HepG2 (cell line): ENCODE data around the gene ZFAND2B. TPM values are rescaled to one million over a fixed set of nuclear protein-coding genes. Genes with fewer than 3 reads are reported as not detected.
A peak's percentile ranks its signal among the peaks of the same experiment; 100 is the strongest.

Experiments used
- ARID4A ChIP-seq: sonication (generic); formaldehyde crosslinking; IDR thresholded peaks from 2 replicates; pipeline ENCODE4 v1.5.0; 2020; ENCODE audit warnings: mild to moderate bottlenecking, missing genetic modification reagents, borderline replicate concordance
- ATF5 ChIP-seq: sonication (generic); formaldehyde crosslinking; IDR thresholded peaks from 2 replicates; pipeline ENCODE4 v1.4.0; 2020; ENCODE audit warnings: mild to moderate bottlenecking, low read depth, missing genetic modification reagents
- CHCHD3 ChIP-seq: sonication (generic); formaldehyde crosslinking; IDR thresholded peaks from 2 replicates; pipeline ENCODE4 v1.8.0; 2022; ENCODE audit warnings: mild to moderate bottlenecking, missing genetic modification reagents, moderate library complexity
- FOXP4 ChIP-seq: sonication (generic); formaldehyde crosslinking; IDR thresholded peaks from 2 replicates; pipeline ENCODE4 v1.4.0; 2020; ENCODE audit warnings: missing genetic modification reagents
- IRX3 ChIP-seq: sonication (generic); formaldehyde crosslinking; IDR thresholded peaks from 2 replicates; pipeline ENCODE4 v1.8.1; 2023; ENCODE audit warnings: mild to moderate bottlenecking, low read depth, missing genetic modification reagents, borderline replicate concordance
- ISX ChIP-seq: sonication (generic); formaldehyde crosslinking; conservative IDR thresholded peaks from 2 replicates; pipeline ENCODE4 v1.5.0; 2020; ENCODE audit warnings: missing genetic modification reagents
- MTF1 ChIP-seq: sonication (generic); formaldehyde crosslinking; IDR thresholded peaks from 2 replicates; pipeline ENCODE4 v1.5.0; 2020; ENCODE audit warnings: missing genetic modification reagents
- MXD3 ChIP-seq: IDR thresholded peaks from 2 replicates; pipeline ENCODE4 v1.6.1; 2016; ENCODE audit warnings: mild to moderate bottlenecking, missing biosample characterization, missing genetic modification reagents
- REL ChIP-seq: sonication (generic); formaldehyde crosslinking; conservative IDR thresholded peaks from 2 replicates; pipeline ENCODE4 v1.8.0; 2022; ENCODE audit warnings: mild to moderate bottlenecking, missing genetic modification reagents, moderate library complexity
- RFXAP ChIP-seq: sonication (generic); formaldehyde crosslinking; IDR thresholded peaks from 2 replicates; pipeline ENCODE4 v1.4.0; 2020; ENCODE audit warnings: missing genetic modification reagents, borderline replicate concordance
- SP140L ChIP-seq: sonication (generic); formaldehyde crosslinking; IDR thresholded peaks from 2 replicates; pipeline ENCODE4 v1.4.0; 2020; ENCODE audit warnings: missing genetic modification reagents, borderline replicate concordance
- TFE3 ChIP-seq: IDR thresholded peaks from 2 replicates; pipeline ENCODE4 v1.6.1; 2016
- TRAFD1 ChIP-seq: sonication (generic); formaldehyde crosslinking; IDR thresholded peaks from 2 replicates; pipeline ENCODE4 v1.5.1; 2020; ENCODE audit warnings: missing genetic modification reagents, mild to moderate bottlenecking, borderline replicate concordance
- ZFY ChIP-seq: sonication (generic); formaldehyde crosslinking; IDR thresholded peaks from 2 replicates; pipeline ENCODE4 v1.4.0; 2020; ENCODE audit warnings: missing genetic modification reagents
- ZNF382 ChIP-seq: sonication (generic); formaldehyde crosslinking; IDR thresholded peaks from 2 replicates; pipeline ENCODE4 v1.5.0; 2020; ENCODE audit warnings: missing genetic modification reagents, mild to moderate bottlenecking, borderline replicate concordance
- ZNF7 ChIP-seq: IDR thresholded peaks from 2 replicates; pipeline ENCODE4 v1.6.1; 2016; ENCODE audit warnings: missing biosample characterization, missing genetic modification reagents
- ZNF788 ChIP-seq: sonication (generic); formaldehyde crosslinking; IDR thresholded peaks from 2 replicates; pipeline ENCODE4 v1.5.0; 2020; ENCODE audit warnings: mild to moderate bottlenecking, missing genetic modification reagents, borderline replicate concordance
- ZNF879 ChIP-seq: sonication (generic); formaldehyde crosslinking; IDR thresholded peaks from 2 replicates; pipeline ENCODE4 v1.8.1; 2023; ENCODE audit warnings: missing genetic modification reagents
- polyA plus RNA-seq, 8 experiments: library from polyadenylated mRNA; depleted of rRNA in 3 of 8; stranded (reverse) in 7 of 8; unstranded in 1 of 8; fragments of >200 nt; fragmentation: Illumina TruSeq in 4 of 8; extraction: Trizol in 4 of 8; gene quantifications; 2 replicates each; pipeline versions ENCODE4 v1.2.1 to v1.2.3, GENCODE V29; 2011 to 2016; ENCODE audit warnings: low read depth in 4 of 8, missing spikeins in 1 of 8, mixed read lengths in 1 of 8; ENCODE audit not compliant: insufficient read depth in 1 of 8
- total RNA-seq, 5 experiments: library from RNA; depleted of rRNA; stranded (reverse); fragments of >200 nt; fragmentation: Illumina TruSeq; extraction: Trizol; gene quantifications; 2 replicates each; pipeline ENCODE4 v1.2.3, GENCODE V29; 2016; ENCODE audit warnings: low read depth in 1 of 5

Gene ZFAND2B
- total and polyA plus RNA-seq, 2 of the 13 experiments (the other 11 are each of a cell fraction or from before 2014, with no cell fraction given): 53.3 to 115 TPM

- TF ChIP-seq FOXP4 (CRISPR knock-in tag) (peak; percentile 82; the same call in 1 of the 2 replicates), ISX (CRISPR knock-in tag) (no peak), TFE3 (CRISPR knock-in tag) (0 out of 2 replicates have a peak, but pooled peaks have one; percentile 13), REL (CRISPR knock-in tag) (no peak), MTF1 (CRISPR knock-in tag) (no peak), TRAFD1 (CRISPR knock-in tag) (no peak), ZNF788 (CRISPR knock-in tag) (peak; percentile 61), ARID4A (peak; percentile 96), ZNF7 (CRISPR knock-in tag) (no peak), ZNF382 (no peak), ZFY (CRISPR knock-in tag) (peak; percentile 91), CHCHD3 (CRISPR knock-in tag) (0 out of 2 replicates have a peak, but pooled peaks have one; percentile 57), RFXAP (CRISPR knock-in tag) (peak; percentile 66), ZNF879 (no peak; the same call in 1 of the 2 replicates), MXD3 (CRISPR knock-in tag) (0 out of 2 replicates have a peak, but pooled peaks have one; percentile 45), IRX3 (no peak), ATF5 (peak; percentile 80; the same call in 1 of the 2 replicates), SP140L (CRISPR knock-in tag) (no peak)
Observed at GRCh38 chr2:219229305-219230058, 22.9 kb downstream of the ZFAND2B start, which contains the start of the genes ANKZF1 and ATG9A (continued).
